ENCODE measurements around the gene PAOX. TPM values are rescaled to one million over a fixed set of nuclear protein-coding genes. Genes with fewer than 3 reads are reported as not detected.

PAOX gene
- total RNA-seq, 1 experiment from 2014 or later: 1.6 TPM

DNA sequence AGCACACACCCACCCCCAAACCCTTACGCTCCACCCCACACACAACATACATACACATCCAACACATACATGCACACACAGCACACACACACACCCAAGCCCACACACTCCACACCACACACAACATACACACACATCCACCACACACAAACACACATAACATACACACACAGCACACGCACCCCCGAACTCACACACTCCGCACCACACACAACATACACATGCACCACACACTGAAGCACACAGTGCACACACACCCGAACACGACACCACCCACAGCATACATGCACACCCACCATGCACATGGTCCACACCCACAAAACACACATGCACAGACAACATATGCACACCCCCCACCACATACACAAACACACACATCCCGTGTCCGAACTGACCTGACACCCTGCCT lies 29.9 kb upstream of the PAOX start:
- DNase-seq (ENCODE audit: extremely low read depth, low read depth): no peak

DNA sequence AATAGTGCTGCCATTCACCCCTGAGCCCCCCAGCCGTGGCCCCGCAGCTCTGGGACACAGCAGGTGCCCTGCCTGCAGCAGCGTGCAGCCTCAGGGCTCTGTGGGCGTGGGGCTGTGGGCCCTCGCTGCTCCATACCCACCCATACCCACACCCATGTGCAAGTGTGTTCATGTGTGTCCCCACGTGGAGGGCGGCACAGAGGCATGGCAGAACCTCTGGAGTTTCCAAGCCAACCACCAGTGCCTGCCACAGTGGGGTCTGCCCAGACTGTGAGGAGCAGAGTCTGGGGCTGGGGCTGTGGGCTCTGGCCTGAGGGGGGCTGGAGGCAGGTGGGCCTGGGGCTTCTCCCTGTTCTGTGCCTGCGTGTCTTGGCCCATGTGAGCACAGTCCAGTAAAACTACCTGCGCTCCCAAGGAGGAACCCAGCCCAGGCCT lies 29.5 kb upstream of the PAOX start:
- no peak for DNase-seq (ENCODE audit: extremely low read depth, low read depth)

DNA sequence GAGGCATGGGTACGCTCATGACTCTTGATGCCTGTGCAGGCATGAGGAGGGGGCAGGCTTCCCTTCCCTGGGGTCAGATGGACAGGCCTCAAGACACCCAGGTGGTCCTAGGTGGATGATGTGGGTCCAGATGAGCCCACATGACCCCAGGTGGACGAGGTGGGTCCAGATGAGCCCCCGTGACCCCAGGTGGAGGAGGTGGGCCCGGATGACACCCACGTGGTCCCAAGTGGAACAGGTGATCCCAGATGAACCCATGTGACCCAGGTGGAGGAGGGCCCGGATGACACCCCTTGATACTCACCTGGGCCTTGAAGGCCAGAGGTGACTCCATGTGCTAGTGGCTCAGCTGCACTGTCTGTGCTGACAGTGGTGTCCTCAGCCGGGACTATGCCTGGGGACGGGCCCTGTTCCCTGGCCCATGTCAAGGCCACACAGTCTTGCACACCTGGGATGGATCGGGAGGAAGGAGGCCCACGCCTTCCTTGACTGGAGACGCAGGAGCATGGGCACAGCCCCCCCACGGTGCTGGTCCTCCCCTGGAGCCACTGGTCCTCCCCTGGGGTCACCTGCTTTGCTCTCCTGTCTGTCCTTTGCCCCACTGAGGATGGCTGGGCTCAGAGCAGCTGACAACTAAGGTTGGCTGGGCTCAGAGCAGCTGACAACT lies 28.6 kb upstream of the PAOX start:
- DNase-seq (ENCODE audit: extremely low read depth, low read depth): no peak

DNA sequence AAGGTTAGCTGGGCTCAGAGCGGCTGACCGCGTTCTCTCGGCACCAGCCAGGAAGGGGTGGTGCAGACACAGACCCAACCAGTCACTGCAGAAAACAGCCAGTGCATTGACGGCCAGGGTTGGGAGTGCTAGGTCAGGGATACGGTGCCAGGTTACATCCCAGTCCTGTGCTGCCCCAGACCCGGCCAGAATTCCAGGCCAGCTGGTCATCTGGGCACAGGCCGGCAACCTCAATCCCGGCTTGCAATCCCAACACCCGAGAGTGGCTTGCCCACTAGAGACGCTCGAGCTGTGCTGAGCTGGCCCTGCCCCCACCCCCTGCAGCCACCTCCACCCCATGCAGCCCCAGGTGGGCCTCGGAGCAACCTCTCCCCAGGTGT lies 28.1 kb upstream of the PAOX start:
- DNase-seq (ENCODE audit: extremely low read depth, low read depth): no peak

DNA sequence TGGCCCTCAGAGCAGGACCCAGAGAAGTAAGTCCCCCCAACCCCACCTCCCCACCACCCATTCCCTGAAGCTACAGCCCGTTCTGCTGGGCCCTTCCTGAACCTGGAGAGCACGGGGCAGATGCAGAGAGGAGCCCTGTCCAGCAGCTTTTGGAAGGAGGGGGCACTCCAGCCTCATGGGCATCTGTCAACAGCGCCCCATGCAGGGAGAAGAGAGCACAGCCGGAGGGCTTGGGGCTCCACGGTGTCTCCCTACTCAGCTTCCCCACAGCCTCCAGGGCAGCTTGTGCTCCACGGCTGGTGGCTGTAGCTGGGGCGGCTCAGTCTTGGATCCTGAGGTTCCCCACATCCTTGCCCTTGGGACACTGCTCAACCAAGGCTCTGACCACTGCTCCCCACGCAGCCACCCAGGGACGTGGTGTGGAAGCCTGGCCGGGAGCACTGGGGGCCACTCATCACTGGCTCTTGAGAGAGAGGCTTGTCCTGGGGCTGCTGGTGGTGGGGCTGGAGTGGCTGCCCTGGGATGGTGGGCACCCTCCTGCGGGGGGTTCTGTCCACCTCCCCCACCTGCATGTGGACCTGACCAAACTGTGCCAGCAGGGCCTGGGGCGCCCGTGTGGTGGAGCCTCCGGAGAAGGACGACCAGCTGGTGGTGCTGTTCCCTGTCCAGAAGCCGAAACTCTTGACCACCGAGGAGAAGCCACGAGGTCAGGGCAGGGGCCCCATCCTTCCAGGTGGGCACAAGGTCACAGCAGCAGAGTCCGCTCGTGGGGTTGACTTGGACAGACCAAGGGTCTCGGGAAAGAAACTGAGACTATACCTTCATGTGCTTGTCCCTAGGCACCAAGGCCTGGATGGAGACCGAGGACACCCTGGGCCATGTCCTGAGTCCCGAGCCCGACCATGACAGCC lies 27.4 kb upstream of the PAOX start:
- no peak for DNase-seq (ENCODE audit: extremely low read depth, low read depth)

DNA sequence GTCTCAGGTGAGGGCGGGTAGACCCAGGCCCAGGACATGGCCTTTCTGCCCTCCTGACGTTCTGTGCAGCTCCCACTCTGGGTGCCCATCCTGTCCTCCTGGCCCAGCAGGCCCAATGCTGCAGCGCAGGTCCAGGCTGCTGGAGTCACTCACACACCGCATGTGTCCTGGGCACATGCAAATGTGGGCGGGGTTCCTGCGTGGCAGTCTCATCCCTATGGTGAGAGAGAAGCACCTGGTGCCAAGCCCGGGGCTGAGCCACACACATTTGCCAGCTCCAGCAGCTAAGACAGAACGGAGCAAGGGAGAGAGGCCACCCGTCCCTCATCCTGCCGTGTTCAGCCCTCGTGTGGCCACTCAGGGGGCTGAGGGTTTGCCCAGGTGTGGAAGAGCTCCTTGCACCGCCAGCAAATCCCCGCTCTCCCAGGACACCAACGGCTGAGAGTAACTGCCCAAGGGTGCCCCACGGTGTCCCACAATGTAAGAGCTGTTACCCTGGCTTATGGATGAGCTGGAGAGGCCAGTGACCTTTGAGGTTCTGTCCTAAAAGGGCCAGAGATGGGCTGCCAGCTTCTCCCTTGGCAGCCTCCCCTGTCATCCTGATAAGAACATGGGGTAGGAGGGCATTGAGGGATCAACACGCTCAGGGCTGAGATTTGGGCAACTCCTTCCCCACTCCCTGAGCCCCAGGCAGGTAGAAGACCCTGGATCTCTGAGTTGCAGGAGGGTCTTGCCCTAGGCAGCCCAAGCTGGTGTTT lies 25.7 kb upstream of the PAOX start:
- DNase-seq (ENCODE audit: extremely low read depth, low read depth): no peak

DNA sequence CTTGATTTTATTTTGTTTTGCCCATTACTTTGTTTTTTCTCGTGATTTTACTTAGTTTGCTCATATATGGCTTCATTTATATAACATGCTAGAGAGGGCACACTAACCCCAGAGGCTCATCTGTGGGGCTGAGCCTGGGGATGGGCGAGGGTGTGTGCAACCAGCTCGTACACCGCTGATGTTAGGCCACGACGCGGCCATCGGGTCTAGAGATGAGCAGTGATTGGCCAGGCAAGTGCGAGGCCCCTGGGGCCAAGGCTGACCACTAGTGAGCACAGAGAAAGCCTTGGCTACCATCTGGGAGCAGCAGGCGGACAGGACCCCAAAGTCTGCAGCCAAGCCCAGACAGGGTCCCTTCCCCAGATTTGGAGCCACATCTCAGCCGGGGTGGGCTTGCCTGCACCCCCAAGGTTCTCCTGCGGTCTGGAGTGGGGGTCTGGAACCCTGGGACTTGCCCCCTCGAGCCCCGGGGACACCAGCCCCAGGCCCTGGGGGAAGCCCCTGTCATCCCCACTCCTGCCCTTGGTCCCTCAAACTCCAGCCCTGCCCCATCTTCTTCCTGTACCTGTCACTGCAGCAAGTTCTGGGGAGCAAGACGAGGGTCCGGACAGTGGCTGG lies 25.0 kb upstream of the PAOX start:
- DNase-seq (ENCODE audit: extremely low read depth, low read depth): no peak

DNA sequence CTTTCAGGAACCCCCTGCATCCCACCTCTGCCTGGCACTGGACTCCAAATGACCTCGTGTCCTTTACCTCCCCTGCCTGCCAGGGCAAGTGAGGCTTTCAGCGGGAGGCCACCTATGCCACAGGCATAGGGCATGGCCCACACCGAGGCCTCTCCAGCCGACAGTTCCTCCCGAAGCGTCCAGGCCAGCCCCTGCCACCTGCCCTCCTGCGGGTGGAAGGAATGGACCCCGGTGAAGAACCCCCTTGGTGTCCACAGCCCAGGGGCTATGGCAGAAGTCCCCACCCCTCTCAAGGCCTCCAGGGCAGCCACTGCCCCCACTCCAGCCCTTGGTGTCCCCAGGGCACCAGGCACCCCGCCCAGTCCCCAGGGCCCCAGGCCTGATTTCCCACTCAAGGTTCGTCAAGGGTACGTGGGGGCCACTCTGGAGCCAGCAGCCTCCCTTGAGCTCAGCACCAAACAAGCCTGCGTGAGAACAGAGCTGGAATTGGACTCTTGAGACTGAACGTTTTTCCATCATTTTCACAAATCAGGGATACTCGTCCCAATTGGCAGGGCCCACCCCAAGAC lies 24.3 kb upstream of the PAOX start:
- no peak for DNase-seq (ENCODE audit: extremely low read depth, low read depth)

DNA sequence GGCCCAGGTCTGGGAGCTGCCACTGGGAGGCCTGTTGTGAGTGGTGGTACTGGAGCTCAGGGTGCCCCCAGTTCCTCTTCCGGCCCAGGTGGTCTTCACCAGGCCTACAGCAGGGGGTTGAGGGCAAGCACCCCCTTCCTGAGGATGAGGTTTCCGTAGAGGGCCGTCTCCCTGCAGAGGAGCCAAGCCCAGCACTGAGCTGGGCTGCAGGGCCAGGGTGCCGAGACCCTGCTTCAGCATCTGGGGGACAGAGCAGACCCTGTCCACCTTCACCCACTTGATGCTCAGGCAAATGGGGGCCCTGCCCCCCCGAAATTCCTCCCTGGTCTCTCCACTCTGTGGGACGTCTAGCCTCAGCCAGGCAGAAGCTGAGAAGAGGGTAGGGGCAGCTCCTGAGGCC lies 23.8 kb upstream of the PAOX start:
- no peak for DNase-seq (ENCODE audit: extremely low read depth, low read depth)

DNA sequence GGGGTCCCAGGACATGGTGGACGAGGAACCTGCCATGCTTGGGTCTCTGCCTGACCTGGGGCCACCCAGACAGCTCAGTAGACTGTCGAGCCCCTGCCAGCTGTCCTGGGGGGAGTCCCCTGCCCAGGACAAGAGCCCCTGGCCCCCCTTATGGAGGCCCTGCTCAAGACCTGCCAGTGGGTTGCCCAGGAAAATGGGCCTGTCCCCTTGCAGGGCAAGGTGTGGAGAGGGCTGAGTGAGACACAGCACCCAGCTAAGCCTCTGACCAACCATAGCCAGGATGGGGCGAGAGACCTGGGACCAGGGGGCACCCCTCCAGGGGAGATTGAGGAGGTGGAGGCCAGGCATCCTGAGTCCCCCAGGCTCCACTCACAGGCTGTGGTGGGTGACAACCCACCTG lies 23.1 kb upstream of the PAOX start:
- no peak for DNase-seq (ENCODE audit: extremely low read depth, low read depth)

DNA sequence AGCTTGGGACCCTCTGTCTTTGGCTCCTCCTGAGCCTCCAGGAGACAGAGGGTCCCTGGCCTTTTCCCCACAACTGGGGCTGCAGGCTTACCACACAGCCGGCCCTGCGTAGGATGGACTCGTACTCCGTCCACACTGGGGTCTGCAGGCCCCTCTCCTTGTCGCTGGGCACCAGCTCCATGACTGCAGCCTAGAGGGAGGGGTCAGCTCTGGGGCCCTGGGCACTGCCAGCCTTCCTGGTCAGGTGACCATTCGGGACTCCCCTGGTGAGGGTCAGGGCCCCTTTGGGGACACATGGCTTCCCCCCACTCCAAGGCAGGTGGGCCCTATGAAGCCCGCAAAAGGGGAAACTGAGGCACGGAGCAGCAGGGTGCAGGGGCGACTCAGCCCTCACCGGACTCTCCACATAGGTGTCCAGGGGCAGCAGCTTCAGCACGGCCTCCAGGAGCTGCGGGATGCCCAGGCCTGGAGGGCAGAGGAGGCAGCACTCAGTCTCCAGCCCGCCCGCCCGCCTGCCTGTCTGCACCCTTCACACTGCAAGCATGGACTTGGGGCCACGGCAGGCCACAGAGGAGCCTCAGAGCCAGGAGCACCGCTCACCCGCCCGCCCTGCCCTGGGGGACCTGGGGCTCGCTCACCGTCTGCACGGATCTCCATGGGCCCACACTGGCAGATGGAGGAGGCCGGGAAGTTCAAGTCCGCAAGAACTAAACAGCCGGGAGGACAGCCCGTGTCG lies 22.3 kb upstream of the PAOX start:
- no peak for DNase-seq (ENCODE audit: extremely low read depth, low read depth)

DNA sequence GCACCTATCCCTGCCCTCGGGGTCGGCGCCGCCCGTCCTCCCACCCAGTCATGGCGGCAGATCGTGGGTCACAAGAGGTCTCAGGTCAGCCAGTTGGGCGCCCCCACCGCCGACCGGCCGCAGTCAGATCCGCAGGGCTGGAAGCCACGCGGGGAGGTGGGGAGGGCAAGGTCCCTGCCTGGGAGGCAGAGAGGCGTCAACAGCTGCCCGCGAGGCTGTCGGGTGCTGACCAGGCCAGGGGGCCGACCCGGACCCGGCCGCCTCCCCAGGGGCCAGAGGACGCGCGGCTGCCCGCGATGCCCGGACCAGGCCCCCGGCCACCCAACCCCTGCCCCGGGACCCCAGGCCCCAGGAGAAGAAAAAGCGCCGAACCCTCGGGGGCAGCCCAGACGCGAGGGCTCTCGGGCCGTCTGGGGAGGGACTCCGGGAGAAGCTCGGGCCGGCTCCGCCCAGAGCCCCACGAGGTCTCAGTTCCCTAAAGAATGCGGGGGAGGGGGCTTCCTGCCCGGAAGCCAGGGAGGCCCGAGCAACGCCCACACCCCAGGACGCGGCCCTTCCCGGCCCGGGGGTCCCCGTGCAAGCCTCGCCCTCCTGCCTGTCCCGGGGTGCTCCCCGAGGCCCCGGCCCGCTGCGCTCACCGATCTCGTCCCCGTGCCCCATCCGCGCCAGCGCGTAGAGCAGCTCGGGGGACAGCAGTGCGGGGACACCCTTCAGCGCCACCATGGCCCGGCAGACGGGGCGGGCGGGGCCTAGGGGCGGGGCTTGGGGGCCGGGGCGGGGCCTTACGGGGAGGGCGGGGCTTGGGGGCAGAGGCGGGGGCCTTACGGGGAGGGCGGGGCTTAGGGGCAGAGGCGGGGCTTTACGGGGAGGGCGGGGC lies 21.5 kb upstream of the PAOX start, which contains the start of gene FUOM:
TSS of gene FUOM (minus strand) at position 735 of the 877 bp plus-strand sequence. CDS start at position 723, 12 bp downstream.
- DNase-seq (ENCODE audit: extremely low read depth, low read depth): no peak

DNA sequence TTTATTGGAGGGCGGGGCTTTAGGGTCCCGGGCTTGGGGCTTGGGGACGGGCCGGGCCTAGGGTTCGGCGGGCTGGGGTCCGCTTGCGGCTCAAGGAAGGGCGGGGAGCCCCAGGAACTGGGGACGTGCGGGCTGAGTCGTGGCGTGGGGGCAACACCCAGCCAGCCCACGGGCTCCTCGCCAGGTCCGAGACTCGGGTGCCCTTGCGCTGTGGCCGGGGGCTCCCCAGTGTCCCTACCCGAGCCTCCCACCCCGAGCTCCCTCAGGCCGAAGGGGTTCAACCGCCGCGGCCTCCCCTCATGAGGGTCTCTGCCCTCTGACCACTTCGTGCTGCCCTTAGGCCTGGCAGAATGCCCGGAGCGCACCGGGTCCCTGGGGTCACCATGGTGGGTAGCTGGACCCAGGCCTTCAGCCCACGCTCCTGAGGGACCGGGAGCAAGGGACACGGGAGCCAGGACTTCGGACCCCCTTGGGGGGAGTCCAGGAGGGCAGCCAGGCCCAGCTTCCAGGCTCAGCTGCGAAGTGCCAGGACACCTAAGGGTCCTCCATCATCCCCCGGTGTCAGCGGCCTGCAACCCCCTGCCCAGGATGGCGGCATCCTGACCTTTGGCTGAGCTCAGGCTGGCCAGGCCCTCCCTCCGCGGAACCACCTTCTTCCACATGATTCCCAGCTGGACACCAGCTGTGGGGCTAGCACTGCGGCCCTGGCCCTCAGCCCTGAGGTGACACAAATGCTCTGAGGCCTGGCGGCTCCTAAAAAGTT lies 20.7 kb upstream of the PAOX start:
- DNase-seq (ENCODE audit: extremely low read depth, low read depth): no peak

DNA sequence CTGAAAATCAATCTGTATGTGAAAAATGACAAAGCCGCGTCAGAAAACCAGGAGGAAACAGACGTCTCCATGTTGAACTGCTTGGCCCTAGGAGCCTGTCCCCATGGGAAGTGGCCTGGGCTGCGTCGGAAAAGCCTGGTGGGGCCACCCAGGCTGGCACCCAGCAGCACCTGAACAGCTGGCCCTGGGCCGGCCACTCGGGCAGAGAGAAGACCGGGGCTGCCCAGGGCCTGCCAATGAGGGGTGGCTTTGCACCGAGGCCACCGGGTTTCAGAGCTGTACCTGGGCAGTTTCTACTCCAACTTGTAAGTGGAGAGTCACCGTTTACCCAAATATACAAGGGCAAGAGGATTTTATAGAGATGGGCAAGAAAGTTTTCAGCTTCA lies 20.1 kb upstream of the PAOX start:
- no peak for DNase-seq (ENCODE audit: extremely low read depth, low read depth)

DNA sequence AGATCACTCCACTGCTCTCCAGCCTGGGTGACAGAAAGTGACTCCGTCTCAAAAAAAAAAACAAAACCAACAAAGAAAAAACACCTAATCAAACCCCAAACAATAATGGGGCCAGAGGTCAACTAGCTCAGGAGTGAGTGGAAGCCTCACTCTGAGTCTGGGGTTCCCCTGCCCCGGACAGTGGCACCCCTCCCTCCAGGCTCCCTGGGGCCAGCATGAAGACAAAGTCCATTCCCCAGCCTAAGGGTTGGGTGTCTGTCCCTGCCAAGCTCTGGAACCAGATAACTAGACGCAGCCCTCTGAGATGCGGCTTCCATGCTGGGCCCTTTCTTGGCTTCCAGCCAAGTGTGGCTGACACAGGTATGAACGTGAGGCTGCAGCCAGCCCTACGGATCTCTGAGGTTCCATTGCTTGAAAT lies 19.5 kb upstream of the PAOX start:
- no peak for DNase-seq (ENCODE audit: extremely low read depth, low read depth)

DNA sequence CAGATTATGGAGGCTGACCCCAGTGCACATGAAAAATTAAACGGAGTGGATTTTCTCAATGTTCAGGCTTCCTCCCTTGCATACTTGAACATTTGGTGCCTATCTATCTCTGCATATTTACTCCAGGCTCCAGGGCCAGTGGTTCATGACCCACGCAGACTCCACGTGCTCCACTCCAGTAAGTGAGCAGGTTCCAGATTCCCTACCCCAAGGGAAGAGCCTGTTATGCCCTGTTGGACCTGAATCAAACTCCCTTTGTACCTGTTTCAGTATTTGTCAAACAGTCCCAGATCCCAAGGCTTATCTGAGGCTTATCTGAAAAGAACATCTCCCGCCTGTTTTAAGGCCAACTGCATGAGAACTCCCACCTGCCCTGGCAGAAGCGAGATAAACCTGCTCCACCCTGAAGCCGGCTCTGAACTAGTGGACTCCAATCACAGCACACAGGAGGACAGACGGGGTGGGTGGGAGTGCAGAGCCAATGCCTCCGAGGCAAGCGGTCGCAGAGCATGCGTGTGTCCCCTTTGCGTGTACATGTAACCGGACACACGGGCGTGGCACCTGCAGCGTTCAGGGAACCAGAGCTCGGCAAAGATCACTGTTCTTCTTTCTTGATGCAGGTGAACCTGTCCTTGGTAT lies 19.0 kb upstream of the PAOX start:
- no peak for DNase-seq (ENCODE audit: extremely low read depth, low read depth)

DNA sequence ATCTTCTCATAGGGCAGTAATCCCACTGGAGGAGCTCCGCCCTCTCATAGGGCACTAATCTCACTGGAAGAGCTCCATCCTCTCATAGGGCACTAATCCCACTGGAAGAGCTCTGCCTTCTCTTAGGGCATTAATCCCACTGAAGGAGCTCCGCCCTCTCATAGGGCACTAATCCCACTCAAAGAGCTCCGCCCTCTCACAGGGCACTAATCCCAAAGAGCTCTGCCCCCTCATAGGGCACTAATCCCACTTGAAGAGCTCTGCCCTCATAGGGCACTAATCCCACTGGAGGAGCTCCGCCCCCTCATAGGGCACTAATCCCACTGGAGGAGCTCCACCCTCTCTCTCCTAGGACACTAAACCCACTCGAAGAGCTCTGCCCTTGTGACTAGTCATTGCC lies 17.8 kb upstream of the PAOX start:
- no peak for DNase-seq (ENCODE audit: extremely low read depth, low read depth)

Measured in NCI-H460 (cell line).